Mesenchymal stem cell (in vitro differentiated cells and primary cell): ENCODE data around the gene PRKAG2.

ENCODE experiments used
- DNase-seq: peaks from one replicate; pipeline ENCODE4 v3.0.0-alpha.2; 2013
- H2AFZ ChIP-seq: one replicate; pipeline ENCODE4 v1.6.1; 2013; ENCODE audit warnings: low read depth, mild to moderate bottlenecking, control low read depth, inconsistent platforms, low read length, moderate library complexity
- H2AK5ac ChIP-seq: 2 replicates; pipeline ENCODE4 v1.6.1; 2013; ENCODE audit warnings: low read length, moderate library complexity, mild to moderate bottlenecking, inconsistent platforms; ENCODE audit not compliant: severe bottlenecking
- H2BK120ac ChIP-seq: one replicate; pipeline ENCODE4 v1.6.1; 2013; ENCODE audit warnings: low read depth, mild to moderate bottlenecking, inconsistent platforms, low read length, moderate library complexity
- H2BK12ac ChIP-seq, 2 experiments: one replicate each; pipeline ENCODE4 v1.6.1; 2013; ENCODE audit warnings: inconsistent platforms in 2 of 2, low read length in 2 of 2, mild to moderate bottlenecking in 2 of 2, moderate library complexity in 2 of 2, control low read depth in 1 of 2
- H2BK15ac ChIP-seq: one replicate; pipeline ENCODE4 v1.6.1; 2013; ENCODE audit warnings: mild to moderate bottlenecking, low read depth, inconsistent platforms; ENCODE audit not compliant: poor library complexity, severe bottlenecking
- H2BK5ac ChIP-seq: 2 replicates; pipeline ENCODE4 v1.6.1; 2013; ENCODE audit warnings: low read depth, mild to moderate bottlenecking, low read length, control low read depth, inconsistent platforms; ENCODE audit not compliant: poor library complexity, severe bottlenecking
- H3K14ac ChIP-seq, 2 experiments: one replicate each; pipeline ENCODE4 v1.6.1; 2013; ENCODE audit warnings: inconsistent platforms in 2 of 2, low read length in 2 of 2, control low read depth in 1 of 2, mild to moderate bottlenecking in 1 of 2, moderate library complexity in 1 of 2
- H3K18ac ChIP-seq, 2 experiments: one replicate each; pipeline ENCODE4 v1.6.1; 2013; ENCODE audit warnings: inconsistent platforms in 2 of 2, low read length in 2 of 2, control low read depth in 1 of 2, low read depth in 1 of 2, mild to moderate bottlenecking in 1 of 2
- H3K23ac ChIP-seq, 2 experiments: one replicate each; pipeline ENCODE4 v1.6.1; 2013; ENCODE audit warnings: inconsistent platforms in 2 of 2, low read length in 2 of 2, mild to moderate bottlenecking in 2 of 2, moderate library complexity in 2 of 2, control low read depth in 1 of 2
- H3K27ac ChIP-seq: 2 replicates; pipeline ENCODE4 v1.5.1; 2013; ENCODE audit warnings: mild to moderate bottlenecking, moderate library complexity, low read length, control low read depth, inconsistent platforms; ENCODE audit not compliant: poor library complexity, severe bottlenecking
- H3K27me3 ChIP-seq, 2 experiments: 2 replicates each; pipeline versions ENCODE4 v1.6.1 to v1.7.0; 2013; ENCODE audit warnings: low read length in 2 of 2, mild to moderate bottlenecking in 2 of 2, moderate library complexity in 2 of 2, control low read depth in 1 of 2, inconsistent platforms in 1 of 2; ENCODE audit not compliant: control insufficient read depth in 1 of 2, insufficient read depth in 1 of 2
- H3K36me3 ChIP-seq, 2 experiments: 2 replicates each; pipeline versions ENCODE4 v1.6.1 to v1.7.0; 2013; ENCODE audit warnings: low read length in 2 of 2, control low read depth in 1 of 2, inconsistent platforms in 1 of 2, low read depth in 1 of 2, mild to moderate bottlenecking in 1 of 2; ENCODE audit not compliant: insufficient read depth in 2 of 2, control insufficient read depth in 1 of 2
- H3K4ac ChIP-seq, 2 experiments: one replicate each; pipeline ENCODE4 v1.6.1; 2013; ENCODE audit warnings: inconsistent platforms in 2 of 2, low read length in 2 of 2, mild to moderate bottlenecking in 2 of 2, moderate library complexity in 2 of 2, control low read depth in 1 of 2, low read depth in 1 of 2
- H3K4me1 ChIP-seq: 2 replicates; pipeline ENCODE4 v1.6.1; 2013; ENCODE audit warnings: low read depth, low read length, control low read depth; ENCODE audit not compliant: control insufficient read depth, insufficient read depth
- H3K4me2 ChIP-seq: 2 replicates; pipeline ENCODE4 v1.6.1; 2013; ENCODE audit warnings: low read length, mild to moderate bottlenecking, inconsistent platforms; ENCODE audit not compliant: poor library complexity, severe bottlenecking
- H3K4me3 ChIP-seq, 2 experiments: 2 replicates each; pipeline versions ENCODE4 v1.5.1 to v1.7.0; 2013; ENCODE audit warnings: low read length in 2 of 2, mild to moderate bottlenecking in 2 of 2, control low read depth in 1 of 2, low read depth in 1 of 2; ENCODE audit not compliant: insufficient read depth in 1 of 2
- H3K79me1 ChIP-seq: replicated peaks from 2 replicates; pipeline ENCODE4 v1.6.1; 2013; ENCODE audit warnings: mild to moderate bottlenecking, control low read depth, low read length, inconsistent platforms; ENCODE audit not compliant: poor library complexity, severe bottlenecking
- H3K9ac ChIP-seq: 2 replicates; pipeline ENCODE4 v1.7.0; 2013; ENCODE audit warnings: mild to moderate bottlenecking, low read length, moderate library complexity
- H3K9me3 ChIP-seq: 2 replicates; pipeline ENCODE4 v1.7.0; 2013; ENCODE audit warnings: mild to moderate bottlenecking, low read length; ENCODE audit not compliant: control insufficient read depth
- H4K8ac ChIP-seq: one replicate; pipeline ENCODE4 v1.6.1; 2013; ENCODE audit warnings: inconsistent platforms, mild to moderate bottlenecking, low read length, moderate library complexity
- H4K91ac ChIP-seq: one replicate; pipeline ENCODE4 v1.6.1; 2013; ENCODE audit warnings: mild to moderate bottlenecking, low read length, inconsistent platforms
- WGBS: methylation state at CpG from one replicate; pipeline ENCODE4 v1.1.7; 2013; ENCODE audit warnings: mixed read lengths; 5-methylcytosine and 5-hydroxymethylcytosine counted together

Gene PRKAG2

GRCh38 chr7:151679071-151679708, 197.7 kb downstream of the PRKAG2 start:
- H3K4ac ChIP-seq: peak overlapping the region in 1 of 2 experiments; percentile 22
- H3K27ac ChIP-seq: no peak overlapping the region
- no peaks in the 10 kb centered on the region for H3K27me3 ChIP-seq
- H3K36me3 ChIP-seq: no peaks in the 10 kb centered on the region
- H2AK5ac ChIP-seq: no peak overlapping the region
- H3K9ac ChIP-seq: no peak overlapping the region
- no peaks in the 10 kb centered on the region for H3K79me1 ChIP-seq
- H3K23ac ChIP-seq: no peak overlapping the region
- no peak overlapping the region for H3K4me3 ChIP-seq
- H3K9me3 ChIP-seq: no peaks in the 10 kb centered on the region
- H2BK5ac ChIP-seq: no peak overlapping the region
- no peak overlapping the region for H3K14ac ChIP-seq
- H2BK120ac ChIP-seq: peak overlapping the region; percentile 85
- WGBS: 78% methylated on average over 7 of the region's 8 CpGs
- no peak for DNase-seq
- no peak overlapping the region for H3K4me2 ChIP-seq
- no peak overlapping the region for H2AFZ ChIP-seq
- H4K91ac ChIP-seq: peak overlapping the region; percentile 55
- peak overlapping the region; percentile 8 to 38 for H2BK12ac ChIP-seq
- peaks cover 7% of the 10 kb centered on the region for H3K4me1 ChIP-seq
- H3K18ac ChIP-seq: peak overlapping the region; percentile 61 to 81
- H2BK15ac ChIP-seq: no peak overlapping the region
- peak overlapping the region; percentile 73 for H4K8ac ChIP-seq

GRCh38 chr7:151678227-151678604, 198.7 kb downstream of the PRKAG2 start:
- H3K27ac ChIP-seq: no peak overlapping the region
- no peak overlapping the region for H3K18ac ChIP-seq
- H3K4me1 ChIP-seq: peaks cover 6% of the 10 kb centered on the region
- no peak overlapping the region for H3K9ac ChIP-seq
- no peak overlapping the region for H3K4me3 ChIP-seq
- H2BK15ac ChIP-seq: no peak overlapping the region
- H3K79me1 ChIP-seq: no peaks in the 10 kb centered on the region
- no peaks in the 10 kb centered on the region for H3K9me3 ChIP-seq
- no peak overlapping the region for H2AK5ac ChIP-seq
- H2AFZ ChIP-seq: no peak overlapping the region
- no peaks in the 10 kb centered on the region for H3K36me3 ChIP-seq
- H4K8ac ChIP-seq: no peak overlapping the region
- WGBS: 99% methylated on average over 5 of the region's 6 CpGs
- no peak overlapping the region for H2BK5ac ChIP-seq
- H3K27me3 ChIP-seq: no peaks in the 10 kb centered on the region
- H3K4ac ChIP-seq: no peak overlapping the region
- peak overlapping the region; percentile 74 for H4K91ac ChIP-seq
- H2BK12ac ChIP-seq: no peak overlapping the region
- no peak overlapping the region for H3K23ac ChIP-seq
- H3K14ac ChIP-seq: no peak overlapping the region
- DNase-seq: no peak
- no peak overlapping the region for H2BK120ac ChIP-seq
- no peak overlapping the region for H3K4me2 ChIP-seq

- Histone ChIP-seq H3K9ac (no peak overlapping the region), H2BK12ac (no peak overlapping the region), H3K14ac (no peak overlapping the region), H3K9me3 (no peaks in the 10 kb centered on the region), H2AK5ac (no peak overlapping the region), H4K91ac (peak overlapping the region; percentile 74), H2BK15ac (no peak overlapping the region), H3K79me1 (no peaks in the 10 kb centered on the region), H3K4me3 (no peak overlapping the region), H2BK120ac (no peak overlapping the region), H4K8ac (no peak overlapping the region), H2BK5ac (no peak overlapping the region), H3K4ac (no peak overlapping the region), H3K27ac (no peak overlapping the region), H3K27me3 (no peaks in the 10 kb centered on the region), H3K18ac (no peak overlapping the region), H3K4me2 (no peak overlapping the region), H3K4me1 (peaks cover 6% of the 10 kb centered on the region), H3K36me3 (no peaks in the 10 kb centered on the region), H3K23ac (no peak overlapping the region), H2AFZ (no peak overlapping the region)
- no peak for DNase-seq
- 88% methylated on average over 14 of the region's 14 CpGs for WGBS
Measured at GRCh38 chr7:151677581-151678226, 199.2 kb downstream of the PRKAG2 start.

- no peaks in the 10 kb centered on the region for H3K36me3 ChIP-seq
- peak overlapping the region in 1 of 2 experiments; percentile 9 for H3K18ac ChIP-seq
- DNase-seq: no peak
- H3K27ac ChIP-seq: no peak overlapping the region
- H2BK12ac ChIP-seq: peak overlapping the region in 1 of 2 experiments; percentile 1
- no peak overlapping the region for H3K4me3 ChIP-seq
- no peak overlapping the region for H3K4ac ChIP-seq
- H3K27me3 ChIP-seq: no peaks in the 10 kb centered on the region
- H2BK5ac ChIP-seq: no peak overlapping the region
- H4K8ac ChIP-seq: no peak overlapping the region
- no peak overlapping the region for H2BK15ac ChIP-seq
- H3K9me3 ChIP-seq: no peaks in the 10 kb centered on the region
- peaks cover 6% of the 10 kb centered on the region for H3K4me1 ChIP-seq
- no peak overlapping the region for H3K4me2 ChIP-seq
- 87% methylated on average over 11 of the region's 11 CpGs for WGBS
- no peak overlapping the region for H3K9ac ChIP-seq
- no peak overlapping the region for H2AFZ ChIP-seq
- no peak overlapping the region for H4K91ac ChIP-seq
- peak overlapping the region; percentile 42 for H2BK120ac ChIP-seq
- H3K14ac ChIP-seq: no peak overlapping the region
- no peaks in the 10 kb centered on the region for H3K79me1 ChIP-seq
- no peak overlapping the region for H3K23ac ChIP-seq
- no peak overlapping the region for H2AK5ac ChIP-seq
Measured at GRCh38 chr7:151676759-151677158, 200.2 kb downstream of the PRKAG2 start.
